Mammary epithelial cell (primary cell): ENCODE data around the gene GRID2.

Experiments
- EZH2 ChIP-seq: IDR thresholded peaks from 2 replicates; pipeline ENCODE4 v1.6.1; 2012; ENCODE audit warnings: low read length, inconsistent platforms, borderline replicate concordance
- TF ChIP-seq, protein P1 (sequence below), 2 donors: IDR thresholded peaks in 1 of 2; conservative IDR thresholded peaks in 1 of 2; 2 replicates each; pipeline ENCODE4 v1.5.1; 2011 to 2012; ENCODE audit warnings: inconsistent platforms in 2 of 2, low read length in 2 of 2, mild to moderate bottlenecking in 2 of 2, control low read depth in 1 of 2, low read depth in 1 of 2; ENCODE audit not compliant: insufficient read depth in 1 of 2; ENCODE audit errors: extremely low read depth in 1 of 2

DNA sequence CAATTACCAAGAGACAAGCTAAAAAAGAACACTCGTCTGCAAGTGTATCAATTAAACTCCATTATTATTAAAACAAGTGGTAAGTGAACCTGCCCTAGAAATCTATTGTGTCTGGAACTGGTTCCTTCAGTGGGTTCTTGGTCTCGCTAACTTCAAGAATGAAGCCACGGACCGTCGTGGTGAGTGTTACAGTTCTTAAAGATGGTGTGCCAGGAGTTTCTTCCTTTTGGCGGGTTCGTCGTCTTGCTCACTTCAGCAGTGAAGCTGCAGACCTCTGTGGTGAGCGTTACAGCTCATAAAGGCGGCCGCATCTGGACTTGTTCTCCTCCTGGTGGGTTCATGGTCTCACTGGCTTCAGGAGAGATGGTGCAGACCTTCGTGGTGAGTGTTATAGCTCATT, 231.8 kb downstream of the GRID2 start:
- TF ChIP-seq, protein P1, sequence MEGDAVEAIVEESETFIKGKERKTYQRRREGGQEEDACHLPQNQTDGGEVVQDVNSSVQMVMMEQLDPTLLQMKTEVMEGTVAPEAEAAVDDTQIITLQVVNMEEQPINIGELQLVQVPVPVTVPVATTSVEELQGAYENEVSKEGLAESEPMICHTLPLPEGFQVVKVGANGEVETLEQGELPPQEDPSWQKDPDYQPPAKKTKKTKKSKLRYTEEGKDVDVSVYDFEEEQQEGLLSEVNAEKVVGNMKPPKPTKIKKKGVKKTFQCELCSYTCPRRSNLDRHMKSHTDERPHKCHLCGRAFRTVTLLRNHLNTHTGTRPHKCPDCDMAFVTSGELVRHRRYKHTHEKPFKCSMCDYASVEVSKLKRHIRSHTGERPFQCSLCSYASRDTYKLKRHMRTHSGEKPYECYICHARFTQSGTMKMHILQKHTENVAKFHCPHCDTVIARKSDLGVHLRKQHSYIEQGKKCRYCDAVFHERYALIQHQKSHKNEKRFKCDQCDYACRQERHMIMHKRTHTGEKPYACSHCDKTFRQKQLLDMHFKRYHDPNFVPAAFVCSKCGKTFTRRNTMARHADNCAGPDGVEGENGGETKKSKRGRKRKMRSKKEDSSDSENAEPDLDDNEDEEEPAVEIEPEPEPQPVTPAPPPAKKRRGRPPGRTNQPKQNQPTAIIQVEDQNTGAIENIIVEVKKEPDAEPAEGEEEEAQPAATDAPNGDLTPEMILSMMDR (conservative IDR thresholded peaks at IDR 0.05 in 1 of 2, IDR thresholded peaks at IDR 0.05 in 1 of 2; ENCODE audit: extremely low read depth in 1 of 2, insufficient read depth in 1 of 2, low read depth in 1 of 2, low read length in 2 of 2), result no peak
- no peak for TF ChIP-seq EZH2
